HCT116 (cell line): ENCODE results near the gene PTPN21. TPM values are rescaled to one million over a fixed set of nuclear protein-coding genes. Genes with fewer than 3 reads are reported as not detected.

Experiments
- ATAC-seq: fragments of 200-7000 bp; cut with Tn5 transposase; 2 replicates; pipeline ENCODE4 v1.9.1; 2020; ENCODE audit warnings: mild to moderate bottlenecking, moderate library complexity
- BruUV-seq: library from RNA; stranded (reverse); fragments of 400-500 nt; replicated peaks from 2 replicates; lab custom pipeline; 2021; lab: Mats Ljungman, UMichigan
- CTCF ChIA-PET: fragments of 300-600 bp; sonication (Branson Sonifier 250); formaldehyde crosslinking; loops from one replicate; lab custom pipeline; 2021; ENCODE audit warnings: antibody characterized with exemption; lab: Charles Lee
- POLR2A ChIA-PET: fragments of 300-600, 350-600 bp; sonication (Branson Sonifier 250); formaldehyde crosslinking; loops from one replicate; lab custom pipeline; 2021; ENCODE audit warnings: antibody characterized with exemption; lab: Charles Lee
- RAD21 ChIA-PET, 2 experiments: fragments of 300-600 bp; sonication (Branson Sonifier 250); formaldehyde crosslinking; loops; one replicate each; lab custom pipeline; 2023; ENCODE audit warnings: low total read pairs in 2 of 2; ENCODE audit not compliant: uncharacterized antibody in 2 of 2, unreplicated experiment in 2 of 2, low non-redundant PET in 1 of 2; lab: Charles Lee
- DNase-seq: peaks from one replicate; pipeline ENCODE4 v3.0.0-alpha.2; 2010; ENCODE audit warnings: low read depth, low spot score
- H2AFZ ChIP-seq: fragments of 200-600 bp; shearing (Covaris generic), sonication (generic); 2 replicates; pipeline ENCODE4 v1.6.1; 2017; ENCODE audit warnings: low read depth, mixed run types, mixed read lengths, antibody characterized with exemption, low read length; ENCODE audit not compliant: poor library complexity, severe bottlenecking
- H3K27ac ChIP-seq: 2 replicates; pipeline ENCODE4 v1.5.1; 2012; ENCODE audit warnings: low read depth, low read length
- H3K27me3 ChIP-seq: fragments of 200-600 bp; sonication (generic); 2 replicates; pipeline ENCODE4 v1.6.1; 2016; ENCODE audit warnings: mixed run types, low read length, mixed read lengths; ENCODE audit not compliant: insufficient read depth
- H3K36me3 ChIP-seq, 2 experiments: fragments of 200-500 bp in 1 of 2; fragments of 200-600 bp in 1 of 2; sonication (Bioruptor generic) in 1 of 2; sonication (generic) in 1 of 2; 2 replicates each; pipeline versions ENCODE4 v1.5.1 to v1.6.1; 2014 to 2016; ENCODE audit warnings: low read length in 2 of 2, inconsistent platforms in 1 of 2, mixed read lengths in 1 of 2, mixed run types in 1 of 2; ENCODE audit not compliant: insufficient read depth in 2 of 2, control insufficient read depth in 1 of 2
- H3K4me1 ChIP-seq, 2 experiments: fragments of 200-600 bp in 1 of 2; sonication (generic) in 1 of 2; 2 replicates each; pipeline versions ENCODE4 v1.5.1 to v1.6.1; 2012 to 2017; ENCODE audit warnings: low read length in 2 of 2, inconsistent platforms in 1 of 2, mild to moderate bottlenecking in 1 of 2, mixed read lengths in 1 of 2, mixed run types in 1 of 2, moderate library complexity in 1 of 2; ENCODE audit not compliant: insufficient read depth in 2 of 2, control insufficient read depth in 1 of 2
- H3K4me2 ChIP-seq: fragments of 200-600 bp; sonication (generic); 2 replicates; pipeline ENCODE4 v1.6.1; 2017; ENCODE audit warnings: mixed run types, low read length, mixed read lengths
- H3K4me3 ChIP-seq, 2 experiments: fragments of 200-600 bp in 1 of 2; sonication (generic) in 1 of 2; replicated peaks in 1 of 2; 2 replicates each; pipeline ENCODE4 v1.5.1; 2011 to 2016; ENCODE audit warnings: low read length in 2 of 2, control low read depth in 1 of 2, low read depth in 1 of 2, mild to moderate bottlenecking in 1 of 2, mixed read lengths in 1 of 2, mixed run types in 1 of 2
- H3K79me2 ChIP-seq: fragments of 200-600 bp; sonication (generic); 2 replicates; pipeline ENCODE4 v1.6.1; 2017; ENCODE audit warnings: mild to moderate bottlenecking, mixed run types, low read length, moderate library complexity, mixed read lengths; ENCODE audit not compliant: insufficient read depth
- H3K9ac ChIP-seq: fragments of 200-600 bp; sonication (generic); 2 replicates; pipeline ENCODE4 v1.6.1; 2016; ENCODE audit warnings: low read length, mixed read lengths
- H3K9me2 ChIP-seq: fragments of 200-600 bp; sonication (generic), shearing (Covaris generic); 2 replicates; pipeline ENCODE4 v1.6.1; 2017; ENCODE audit warnings: mixed run types, mild to moderate bottlenecking, moderate library complexity; ENCODE audit not compliant: insufficient read depth
- H3K9me3 ChIP-seq, 2 experiments: fragments of 200-500 bp in 1 of 2; fragments of 200-600 bp in 1 of 2; sonication (Bioruptor generic) in 1 of 2; sonication (generic) in 1 of 2; 2 replicates each; pipeline ENCODE4 v1.6.1; 2014 to 2017; ENCODE audit warnings: low read length in 2 of 2, mixed read lengths in 2 of 2, inconsistent platforms in 1 of 2, low read depth in 1 of 2, mild to moderate bottlenecking in 1 of 2, mixed run types in 1 of 2, moderate library complexity in 1 of 2; ENCODE audit not compliant: control insufficient read depth in 1 of 2, insufficient read depth in 1 of 2
- H4K20me1 ChIP-seq: fragments of 200-600 bp; sonication (generic), shearing (Covaris generic); 2 replicates; pipeline ENCODE4 v1.6.1; 2017; ENCODE audit warnings: mixed run types, mild to moderate bottlenecking, moderate library complexity; ENCODE audit not compliant: insufficient read depth
- MAX ChIP-seq: IDR thresholded peaks from 2 replicates; pipeline ENCODE4 v1.6.1; 2012
- POLR2A ChIP-seq: IDR thresholded peaks from 2 replicates; pipeline ENCODE4 v1.7.0; 2011; ENCODE audit warnings: borderline replicate concordance; ENCODE audit not compliant: insufficient read depth, insufficient read length; ENCODE audit errors: extremely low read depth
- POLR2AphosphoS5 ChIP-seq: IDR thresholded peaks from 2 replicates; pipeline ENCODE4 v1.6.1; 2011; ENCODE audit warnings: mild to moderate bottlenecking, low read depth, low read length, moderate library complexity
- SIN3A ChIP-seq: IDR thresholded peaks from 2 replicates; pipeline ENCODE4 v1.6.1; 2012; ENCODE audit warnings: low read depth
- SRF ChIP-seq: IDR thresholded peaks from 2 replicates; pipeline ENCODE4 v1.6.1; 2012; ENCODE audit warnings: low read depth
- ZBTB33 ChIP-seq: IDR thresholded peaks from 2 replicates; pipeline ENCODE4 v1.6.1; 2011; ENCODE audit warnings: mild to moderate bottlenecking, low read length, moderate library complexity; ENCODE audit not compliant: insufficient replicate concordance; ENCODE audit errors: extremely low read depth
- intact Hi-C: fragments of 100-400 bp; cut with micrococcal nuclease; formaldehyde crosslinking; loops from 2 replicates; pipeline ENCODE4 v1.10.0; 2022
- total RNA-seq: library from RNA; stranded (reverse); gene quantifications from one replicate; pipeline ENCODE4 v1.2.1, GENCODE V29; 2021; ENCODE audit not compliant: unreplicated experiment

The PTPN21 gene
- total RNA-seq, 1 experiment from 2014 or later: 7.6 TPM

GRCh38 chr14:88503754-88504406 lies 50.9 kb downstream of the PTPN21 start:
- ChIA-PET RAD21 (no interaction called here), CTCF (no interaction called here), POLR2A (no interaction called here)
- ATAC-seq (no peak), DNase-seq (no peak)
- Histone ChIP-seq H3K9me3 (no peaks in the 10 kb centered on the region), H3K79me2 (no peaks in the 10 kb centered on the region), H4K20me1 (no peaks in the 10 kb centered on the region), H3K4me2 (no peak overlapping the region), H2AFZ (no peak overlapping the region), H3K4me1 (no peaks in the 10 kb centered on the region), H3K9ac (no peak overlapping the region), H3K36me3 (no peaks in the 10 kb centered on the region), H3K4me3 (no peak overlapping the region), H3K27me3 (no peaks in the 10 kb centered on the region), H3K9me2 (no peaks in the 10 kb centered on the region), H3K27ac (no peak overlapping the region)
- no TSS peak for BruUV-seq
- intact Hi-C loops: no loop called here
- TF ChIP-seq SRF: no peak
- no peak for TF ChIP-seq POLR2A

GRCh38 chr14:88502740-88503139 lies 52.1 kb downstream of the PTPN21 start:
- TF ChIP-seq POLR2AphosphoS5: no peak
- no peak for TF ChIP-seq MAX
- TF ChIP-seq SIN3A: no peak
- TF ChIP-seq ZBTB33: no peak
- H2AFZ ChIP-seq: no peak overlapping the region

More at GRCh38 chr14:88502740-88503139, 52.1 kb downstream of the PTPN21 start:
- Histone ChIP-seq H4K20me1 (no peaks in the 10 kb centered on the region), H3K4me1 (no peaks in the 10 kb centered on the region), H3K9me2 (no peaks in the 10 kb centered on the region), H3K27ac (no peak overlapping the region), H3K36me3 (no peaks in the 10 kb centered on the region; a peak in 1 of 4 replicates), H3K79me2 (no peaks in the 10 kb centered on the region), H3K27me3 (no peaks in the 10 kb centered on the region), H3K9me3 (no peaks in the 10 kb centered on the region), H3K9ac (no peak overlapping the region), H3K4me3 (no peak overlapping the region), H3K4me2 (no peak overlapping the region)
- ChIA-PET RAD21 (no interaction called here), CTCF (no interaction called here), POLR2A (no interaction called here)
- intact Hi-C loops: no loop called here
- ATAC-seq: no peak
- no peak for DNase-seq
- BruUV-seq: no TSS peak
